GM10248 (cell line): ENCODE data around the gene IGSF8.

ENCODE experiments used
- CTCF ChIA-PET: fragments of 300-600 bp; sonication (Branson Sonifier 250); formaldehyde crosslinking; extraction: SDS; loops from one replicate; lab custom pipeline; 2021; ENCODE audit warnings: antibody characterized with exemption; lab: Yijun Ruan, JAX
- POLR2A ChIA-PET: fragments of 350-650 bp; sonication (Branson Sonifier 250); formaldehyde crosslinking; extraction: SDS; loops from one replicate; lab custom pipeline; 2020; ENCODE audit warnings: antibody characterized with exemption; lab: Yijun Ruan, JAX
- DNase-seq: peaks from one replicate; pipeline ENCODE4 v3.0.0; 2012; ENCODE audit errors: extremely low spot score
- TF ChIP-seq, protein P1 (sequence below): IDR thresholded peaks from 2 replicates; pipeline ENCODE4 v1.5.1; 2012; ENCODE audit warnings: mild to moderate bottlenecking, low read depth; ENCODE audit errors: extremely low read depth, missing control alignments, control extremely low read depth

The IGSF8 gene, protein sequence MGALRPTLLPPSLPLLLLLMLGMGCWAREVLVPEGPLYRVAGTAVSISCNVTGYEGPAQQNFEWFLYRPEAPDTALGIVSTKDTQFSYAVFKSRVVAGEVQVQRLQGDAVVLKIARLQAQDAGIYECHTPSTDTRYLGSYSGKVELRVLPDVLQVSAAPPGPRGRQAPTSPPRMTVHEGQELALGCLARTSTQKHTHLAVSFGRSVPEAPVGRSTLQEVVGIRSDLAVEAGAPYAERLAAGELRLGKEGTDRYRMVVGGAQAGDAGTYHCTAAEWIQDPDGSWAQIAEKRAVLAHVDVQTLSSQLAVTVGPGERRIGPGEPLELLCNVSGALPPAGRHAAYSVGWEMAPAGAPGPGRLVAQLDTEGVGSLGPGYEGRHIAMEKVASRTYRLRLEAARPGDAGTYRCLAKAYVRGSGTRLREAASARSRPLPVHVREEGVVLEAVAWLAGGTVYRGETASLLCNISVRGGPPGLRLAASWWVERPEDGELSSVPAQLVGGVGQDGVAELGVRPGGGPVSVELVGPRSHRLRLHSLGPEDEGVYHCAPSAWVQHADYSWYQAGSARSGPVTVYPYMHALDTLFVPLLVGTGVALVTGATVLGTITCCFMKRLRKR

DNA sequence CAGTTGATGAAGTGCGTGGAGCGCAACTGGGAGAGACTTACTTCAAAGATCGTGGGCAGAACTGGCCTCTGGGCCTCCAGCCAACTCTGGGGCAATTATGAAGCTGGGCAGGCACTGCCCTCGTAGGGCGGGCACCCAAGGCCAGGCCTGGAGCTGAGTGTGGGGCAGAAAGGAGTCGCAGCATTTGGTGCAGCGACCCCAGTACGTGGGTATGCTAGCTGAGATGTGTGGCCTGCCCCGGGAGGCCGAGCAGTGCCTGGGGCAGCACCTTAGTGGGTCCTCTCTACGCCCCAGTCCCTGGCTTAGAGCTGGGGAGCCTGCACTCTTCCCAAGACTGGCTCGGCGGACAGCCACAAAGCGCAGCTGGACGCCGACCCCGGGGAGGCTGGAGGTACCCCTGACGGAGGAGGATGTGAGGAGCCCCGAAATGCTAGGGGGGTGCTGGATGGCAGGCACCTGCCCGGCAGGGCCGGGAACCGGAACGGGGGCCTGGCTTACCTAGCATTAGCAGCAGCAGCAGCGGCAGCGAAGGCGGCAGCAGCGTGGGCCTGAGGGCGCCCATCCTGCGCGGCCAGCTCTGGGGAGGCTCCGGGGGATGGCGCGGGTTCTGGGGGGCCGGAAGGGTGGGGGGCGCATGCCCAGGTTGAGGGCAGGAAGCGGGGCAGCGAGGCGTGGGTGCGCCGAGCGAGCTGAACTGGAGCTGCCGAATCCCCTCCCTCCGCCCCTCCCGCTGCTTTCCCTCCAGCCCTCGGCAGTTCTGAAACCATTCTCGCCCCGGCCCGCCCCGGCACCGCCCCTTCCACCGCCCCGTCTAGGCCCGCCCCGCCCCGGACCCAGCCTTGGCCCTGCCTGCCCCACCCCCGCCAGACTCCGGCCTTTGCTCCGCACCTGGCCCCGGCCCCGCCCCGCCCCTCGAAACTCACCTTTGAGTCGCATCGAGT lies at the start of gene IGSF8:
IGSF8 (minus strand) TSS at position 709 of the 941 bp plus-strand sequence; CDS start at position 562, 147 bp downstream.
- ChIA-PET POLR2A (no interaction called here), CTCF (interaction anchor here (0.7 to 30.0 kb wide), 12 partner anchors 10 to 744 kb away, joined by 3 to 983 read pairs (median 8); partner anchors contain the start of genes KCNJ10 and KCNJ9)
- TF ChIP-seq, protein P1, sequence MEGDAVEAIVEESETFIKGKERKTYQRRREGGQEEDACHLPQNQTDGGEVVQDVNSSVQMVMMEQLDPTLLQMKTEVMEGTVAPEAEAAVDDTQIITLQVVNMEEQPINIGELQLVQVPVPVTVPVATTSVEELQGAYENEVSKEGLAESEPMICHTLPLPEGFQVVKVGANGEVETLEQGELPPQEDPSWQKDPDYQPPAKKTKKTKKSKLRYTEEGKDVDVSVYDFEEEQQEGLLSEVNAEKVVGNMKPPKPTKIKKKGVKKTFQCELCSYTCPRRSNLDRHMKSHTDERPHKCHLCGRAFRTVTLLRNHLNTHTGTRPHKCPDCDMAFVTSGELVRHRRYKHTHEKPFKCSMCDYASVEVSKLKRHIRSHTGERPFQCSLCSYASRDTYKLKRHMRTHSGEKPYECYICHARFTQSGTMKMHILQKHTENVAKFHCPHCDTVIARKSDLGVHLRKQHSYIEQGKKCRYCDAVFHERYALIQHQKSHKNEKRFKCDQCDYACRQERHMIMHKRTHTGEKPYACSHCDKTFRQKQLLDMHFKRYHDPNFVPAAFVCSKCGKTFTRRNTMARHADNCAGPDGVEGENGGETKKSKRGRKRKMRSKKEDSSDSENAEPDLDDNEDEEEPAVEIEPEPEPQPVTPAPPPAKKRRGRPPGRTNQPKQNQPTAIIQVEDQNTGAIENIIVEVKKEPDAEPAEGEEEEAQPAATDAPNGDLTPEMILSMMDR: no peak
- peak; percentile 31 for DNase-seq

DNA sequence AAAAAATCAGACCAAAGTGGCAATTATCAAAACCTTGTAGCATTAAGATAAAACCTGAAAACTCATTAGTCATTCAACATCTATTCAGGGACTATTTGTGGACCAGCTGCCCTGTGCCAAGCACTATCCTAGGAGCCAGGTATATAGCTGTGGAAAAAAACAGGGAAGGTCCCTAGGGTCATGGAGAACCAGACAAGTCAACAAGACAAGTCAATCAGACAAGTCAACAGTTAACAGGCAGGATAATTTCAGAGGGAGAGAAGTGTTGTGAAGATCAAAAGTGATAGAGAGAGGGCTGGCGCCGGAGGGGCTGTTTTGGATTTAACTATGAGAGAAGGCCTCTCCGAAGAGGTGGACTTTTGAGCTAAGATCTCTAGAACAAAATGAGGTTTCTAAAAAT lies 49.7 kb upstream of the IGSF8 start:
- CTCF ChIA-PET: interaction anchor here (1.2 to 1.7 kb wide), 5 partner anchors 10 to 45 kb away, joined by 3 to 5 read pairs (median 3); no protein-coding TSS in a partner anchor
- TF ChIP-seq, protein P1: no peak
- POLR2A ChIA-PET: no interaction called here
- no peak for DNase-seq

DNA sequence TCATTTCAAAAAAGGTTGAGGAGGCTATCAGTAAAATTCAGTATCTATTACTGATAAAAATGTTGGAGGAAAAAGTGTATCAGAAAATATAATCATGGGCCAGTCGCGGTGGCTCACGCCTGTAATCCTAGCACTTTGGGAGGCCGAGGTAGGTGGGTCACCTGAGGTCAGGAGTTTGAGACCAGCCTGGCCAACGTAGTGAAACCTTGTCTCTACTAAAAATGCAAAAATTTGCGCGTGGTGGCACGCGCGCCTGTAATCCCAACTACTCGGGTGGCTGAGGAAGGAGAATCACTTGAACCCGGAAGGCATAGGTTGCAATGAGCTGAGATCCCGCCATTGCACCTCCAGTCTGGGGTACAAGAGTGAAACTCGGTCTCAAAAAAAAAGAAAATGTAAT lies 47.7 kb upstream of the IGSF8 start:
- POLR2A ChIA-PET: no interaction called here
- no peak for DNase-seq
- TF ChIP-seq, protein P1: no peak
- CTCF ChIA-PET: no interaction called here

DNA sequence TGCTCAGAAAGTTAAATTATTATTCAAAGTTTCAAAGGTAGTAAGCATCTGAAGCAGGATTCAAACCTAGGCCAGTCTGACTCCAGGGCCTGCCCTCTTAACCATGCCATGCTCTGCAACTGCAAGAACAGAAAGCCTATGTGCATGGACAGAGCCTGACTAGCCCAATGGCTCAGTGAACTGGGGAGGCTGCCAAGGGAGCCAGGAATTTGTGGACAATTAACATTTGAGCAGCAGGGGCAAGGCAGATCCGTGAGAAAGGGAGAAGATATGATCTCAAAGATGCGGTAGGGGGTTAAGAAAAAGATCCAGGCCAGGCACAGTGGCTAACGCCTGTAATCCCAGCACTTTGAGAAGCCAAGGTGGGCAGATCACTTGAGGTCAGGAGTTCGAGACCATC lies 46.5 kb upstream of the IGSF8 start:
- ChIA-PET CTCF (no interaction called here), POLR2A (no interaction called here)
- TF ChIP-seq, protein P1: no peak
- DNase-seq: no peak

DNA sequence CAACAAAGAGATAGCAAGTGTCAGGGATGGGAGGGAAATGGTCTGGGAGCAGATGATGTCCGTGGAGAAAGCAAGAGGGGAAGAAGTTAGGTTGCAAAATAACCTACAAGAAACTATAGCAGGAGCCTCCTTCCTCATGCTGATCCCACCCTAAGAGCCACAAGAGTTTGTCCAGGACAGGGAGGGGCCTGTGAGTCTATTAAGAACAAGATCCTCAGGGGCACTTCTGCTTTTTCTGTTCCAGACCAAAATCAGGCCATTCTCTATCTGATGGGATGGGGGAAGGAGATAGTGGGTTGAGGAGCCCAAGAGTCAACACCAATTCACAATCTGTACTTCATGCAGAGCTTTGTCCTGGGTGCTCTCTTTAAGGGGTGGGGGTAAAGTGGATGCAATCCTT lies 45.3 kb upstream of the IGSF8 start:
- DNase-seq: no peak
- ChIA-PET CTCF (interaction anchor here (0.9 kb wide), 1 partner anchor 14 kb away, joined by 3 read pairs; no protein-coding TSS in a partner anchor), POLR2A (no interaction called here)
- TF ChIP-seq, protein P1: no peak

DNA sequence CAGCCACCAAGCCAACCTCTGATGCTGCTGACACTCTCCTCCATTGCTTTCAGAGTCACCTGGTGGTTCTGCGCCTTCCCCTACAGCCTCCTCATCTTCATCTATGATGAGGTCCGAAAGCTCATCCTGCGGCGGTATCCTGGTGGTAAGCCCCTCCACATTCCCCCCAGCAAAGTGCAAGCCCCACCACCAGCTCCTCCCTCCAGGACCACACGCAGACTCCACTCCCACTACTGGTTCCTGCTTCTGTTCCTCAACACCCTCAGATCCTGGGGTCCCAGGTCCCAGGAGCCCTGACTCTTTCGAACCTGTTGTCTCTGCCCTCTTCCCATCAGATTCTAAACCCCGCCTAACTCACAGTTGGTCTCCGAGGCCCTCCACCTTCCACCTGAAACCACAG lies 41.4 kb upstream of the IGSF8 start:
- CTCF ChIA-PET: interaction anchor here (1.6 kb wide), 1 partner anchor 55 kb away, joined by 5 read pairs; no protein-coding TSS in a partner anchor
- DNase-seq: no peak
- TF ChIP-seq, protein P1: no peak
- POLR2A ChIA-PET: no interaction called here
